IMR-90 (cell line): ENCODE results near the gene SHROOM3. TPM values are rescaled to one million over a fixed set of nuclear protein-coding genes. Genes with fewer than 3 reads are reported as not detected.

ENCODE experiments used
- ATAC-seq: fragments of 200-7000 bp; cut with Tn5 transposase; 2 replicates; pipeline ENCODE4 v1.9.1; 2020; ENCODE audit warnings: low read depth, mild to moderate bottlenecking, moderate library complexity
- BruUV-seq: library from RNA; stranded (reverse); fragments of 400-500 nt; replicated peaks from 2 replicates; lab custom pipeline; 2021; lab: Mats Ljungman, UMichigan
- CTCF ChIA-PET: fragments of 300-600 bp; formaldehyde crosslinking; extraction: SDS; loops from one replicate; lab custom pipeline; 2021; ENCODE audit warnings: antibody characterized with exemption; lab: Yijun Ruan, JAX
- POLR2A ChIA-PET: fragments of 300-600 bp; sonication (Branson Sonifier 250); formaldehyde crosslinking; loops from one replicate; lab custom pipeline; 2022; ENCODE audit warnings: antibody characterized with exemption; ENCODE audit not compliant: unreplicated experiment; lab: Charles Lee
- DNase-seq: peaks from one replicate; pipeline ENCODE4 v3.0.0; 2013
- H2AFZ ChIP-seq: replicated peaks from 2 replicates; pipeline ENCODE3; 2013; ENCODE audit warnings: low read length, mild to moderate bottlenecking; ENCODE audit not compliant: poor library complexity
- H2AK5ac ChIP-seq: 2 replicates; pipeline ENCODE4 v1.6.1; 2013; ENCODE audit warnings: low read depth, low read length, inconsistent platforms
- H2AK9ac ChIP-seq: replicated peaks from 2 replicates; pipeline ENCODE3; 2013; ENCODE audit warnings: mild to moderate bottlenecking, low read depth, low read length, moderate library complexity; ENCODE audit not compliant: poor library complexity
- H2BK120ac ChIP-seq: 2 replicates; pipeline ENCODE4 v1.6.1; 2013; ENCODE audit warnings: low read depth, low read length, inconsistent platforms
- H2BK15ac ChIP-seq: 3 replicates; pipeline ENCODE4 v1.6.1; 2013; ENCODE audit warnings: low read depth, low read length, inconsistent platforms
- H2BK20ac ChIP-seq: 2 replicates; pipeline ENCODE4 v1.6.1; 2013; ENCODE audit warnings: low read depth, mild to moderate bottlenecking, inconsistent platforms, low read length, moderate library complexity
- H2BK5ac ChIP-seq: 2 replicates; pipeline ENCODE4 v1.6.1; 2013; ENCODE audit warnings: mild to moderate bottlenecking, low read depth, low read length, inconsistent platforms; ENCODE audit not compliant: poor library complexity, severe bottlenecking
- H3K14ac ChIP-seq: replicated peaks from 2 replicates; pipeline ENCODE4 v1.6.1; 2013; ENCODE audit warnings: low read depth, low read length, inconsistent platforms
- H3K18ac ChIP-seq: 2 replicates; pipeline ENCODE4 v1.6.1; 2013; ENCODE audit warnings: low read depth, low read length, control low read depth
- H3K23ac ChIP-seq: 2 replicates; pipeline ENCODE4 v1.6.1; 2013; ENCODE audit warnings: low read depth, low read length, inconsistent platforms
- H3K27ac ChIP-seq: 2 replicates; pipeline ENCODE4 v1.5.1; 2013; ENCODE audit warnings: mild to moderate bottlenecking, control low read depth, low read length; ENCODE audit not compliant: insufficient read depth
- H3K27me3 ChIP-seq: 2 replicates; pipeline ENCODE4 v1.6.1; 2013; ENCODE audit warnings: low read length; ENCODE audit not compliant: control insufficient read depth, insufficient read depth
- H3K36me3 ChIP-seq: 2 replicates; pipeline ENCODE4 v1.6.1; 2013; ENCODE audit warnings: low read length, mixed read lengths; ENCODE audit not compliant: control insufficient read depth, insufficient read depth
- H3K4ac ChIP-seq: 2 replicates; pipeline ENCODE4 v1.6.1; 2013; ENCODE audit warnings: low read depth, low read length, inconsistent platforms
- H3K4me1 ChIP-seq: 2 replicates; pipeline ENCODE4 v1.6.1; 2013; ENCODE audit warnings: low read length, mixed read lengths; ENCODE audit not compliant: control insufficient read depth, insufficient read depth
- H3K4me2 ChIP-seq: 2 replicates; pipeline ENCODE4 v1.6.1; 2013; ENCODE audit warnings: low read depth, mild to moderate bottlenecking, control low read depth, low read length, moderate library complexity
- H3K4me3 ChIP-seq: 2 replicates; pipeline ENCODE4 v1.5.1; 2013; ENCODE audit warnings: low read depth, mild to moderate bottlenecking, control low read depth, low read length, moderate library complexity; ENCODE audit not compliant: insufficient read depth
- H3K56ac ChIP-seq: 2 replicates; pipeline ENCODE4 v1.6.1; 2013; ENCODE audit warnings: low read length, inconsistent platforms; ENCODE audit not compliant: insufficient read depth; ENCODE audit errors: extremely low read depth
- H3K79me1 ChIP-seq, 2 experiments: 2 replicates each; pipeline ENCODE4 v1.6.1; 2013; ENCODE audit warnings: low read length in 2 of 2, inconsistent platforms in 1 of 2, low read depth in 1 of 2
- H3K9ac ChIP-seq: 2 replicates; pipeline ENCODE4 v1.6.1; 2013; ENCODE audit warnings: low read depth, low read length, control low read depth
- H3K9me1 ChIP-seq: 2 replicates; pipeline ENCODE4 v1.6.1; 2013; ENCODE audit warnings: low read length, inconsistent platforms; ENCODE audit not compliant: insufficient read depth
- H3K9me3 ChIP-seq: 2 replicates; pipeline ENCODE4 v1.6.1; 2013; ENCODE audit warnings: low read length; ENCODE audit not compliant: control insufficient read depth, insufficient read depth
- H4K20me1 ChIP-seq: 2 replicates; pipeline ENCODE4 v1.6.1; 2013; ENCODE audit warnings: low read length, inconsistent platforms; ENCODE audit not compliant: insufficient read depth
- H4K5ac ChIP-seq: 2 replicates; pipeline ENCODE4 v1.6.1; 2013; ENCODE audit warnings: mild to moderate bottlenecking, low read depth, low read length, control low read depth
- H4K8ac ChIP-seq, 2 experiments: 2 replicates each; pipeline ENCODE4 v1.6.1; 2013; ENCODE audit warnings: low read depth in 2 of 2, low read length in 2 of 2, control low read depth in 1 of 2, inconsistent platforms in 1 of 2
- H4K91ac ChIP-seq: 2 replicates; pipeline ENCODE4 v1.6.1; 2013; ENCODE audit warnings: low read depth, low read length, inconsistent platforms; ENCODE audit not compliant: insufficient read depth
- BHLHE40 ChIP-seq: fragments of 150-350 bp; IDR thresholded peaks from 2 replicates; pipeline ENCODE4 v1.6.1; 2016; ENCODE audit warnings: mild to moderate bottlenecking, low read depth, low read length
- CEBPB ChIP-seq: IDR thresholded peaks from 2 replicates; pipeline ENCODE4 v1.6.1; 2012; ENCODE audit warnings: low read depth, low read length, improper control_type of control experiment
- CHD1 ChIP-seq: IDR thresholded peaks from 2 replicates; pipeline ENCODE4 v1.6.1; 2012; ENCODE audit warnings: low read depth, low read length, improper control_type of control experiment
- CTCF ChIP-seq: conservative IDR thresholded peaks from 2 replicates; pipeline ENCODE4 v1.5.1; 2012; ENCODE audit warnings: mild to moderate bottlenecking, low read depth, low read length, improper control_type of control experiment
- ELK1 ChIP-seq: fragments of 150-350 bp; IDR thresholded peaks from 2 replicates; pipeline ENCODE4 v1.6.1; 2016; ENCODE audit warnings: low read depth, mild to moderate bottlenecking, low read length, moderate library complexity, borderline replicate concordance
- FOS ChIP-seq: fragments of 150-350 bp; IDR thresholded peaks from 2 replicates; pipeline ENCODE4 v1.6.1; 2016; ENCODE audit warnings: low read depth, low read length
- MAFK ChIP-seq: IDR thresholded peaks from 2 replicates; pipeline ENCODE4 v1.6.1; 2012; ENCODE audit warnings: low read depth, low read length, improper control_type of control experiment
- MAZ ChIP-seq: IDR thresholded peaks from 2 replicates; pipeline ENCODE4 v1.6.1; 2012; ENCODE audit warnings: low read depth, mild to moderate bottlenecking, low read length, improper control_type of control experiment, moderate library complexity, borderline replicate concordance
- MXI1 ChIP-seq: IDR thresholded peaks from 2 replicates; pipeline ENCODE4 v1.6.1; 2012; ENCODE audit warnings: low read depth, mild to moderate bottlenecking, low read length, moderate library complexity, borderline replicate concordance
- NFE2L2 ChIP-seq: fragments of 150-350 bp; IDR thresholded peaks from 2 replicates; pipeline ENCODE4 v1.6.1; 2016; ENCODE audit warnings: low read depth, mild to moderate bottlenecking, low read length
- POLR2A ChIP-seq: IDR thresholded peaks from 2 replicates; pipeline ENCODE4 v1.6.1; 2012; ENCODE audit warnings: mild to moderate bottlenecking, low read depth, low read length
- RAD21 ChIP-seq: IDR thresholded peaks from 2 replicates; pipeline ENCODE4 v1.6.1; 2012; ENCODE audit warnings: low read length, improper control_type of control experiment
- RCOR1 ChIP-seq: IDR thresholded peaks from 2 replicates; pipeline ENCODE4 v1.6.1; 2012; ENCODE audit warnings: mild to moderate bottlenecking, low read length, improper control_type of control experiment; ENCODE audit not compliant: insufficient replicate concordance
- RFX5 ChIP-seq: IDR thresholded peaks from 2 replicates; pipeline ENCODE4 v1.8.0; 2012; ENCODE audit warnings: low read depth, mild to moderate bottlenecking, low read length, moderate library complexity
- USF2 ChIP-seq: fragments of 150-350 bp; IDR thresholded peaks from 2 replicates; pipeline ENCODE4 v1.6.1; 2017; ENCODE audit warnings: mild to moderate bottlenecking, antibody characterized with exemption, low read length, low read depth
- WGBS, 2 experiments: methylation state at CpG; one replicate each; pipeline versions ENCODE4 v1.1.5 to v1.1.7; 2013; ENCODE audit warnings: missing lambda C conversion rate in 2 of 2; ENCODE audit not compliant: insufficient read length in 1 of 2; ENCODE audit errors: extremely low coverage in 2 of 2; 5-methylcytosine and 5-hydroxymethylcytosine counted together
- dilution Hi-C: fragments of 300-500 bp; cut with HindIII; formaldehyde crosslinking; loops from one replicate; pipeline ENCODE4 v1.14.3; 2018; ENCODE audit warnings: low sequenced_read_pairs; ENCODE audit not compliant: unreplicated experiment
- in situ Hi-C: fragments of 300-500 bp; cut with MboI; formaldehyde crosslinking; loops from 3 replicates; pipeline ENCODE4 v1.14.3; 2019; ENCODE audit warnings: low sequenced_read_pairs, inconsistent platforms, mixed read lengths
- intact Hi-C: fragments of 100-400 bp; cut with micrococcal nuclease; formaldehyde crosslinking; loops from 2 replicates; pipeline ENCODE4 v1.10.0; 2022
- polyA plus RNA-seq, 3 experiments: library from polyadenylated mRNA; depleted of rRNA; stranded (reverse); fragments of >200 nt; gene quantifications; 2 replicates each; pipeline ENCODE4 v1.2.3, GENCODE V29; 2012; ENCODE audit warnings: low replicate concordance in 1 of 3
- total RNA-seq: library from RNA; depleted of rRNA; stranded (reverse); fragments of >200 nt; gene quantifications from 2 replicates; pipeline ENCODE4 v1.2.3, GENCODE V29; 2012

SHROOM3 gene
- total and polyA plus RNA-seq, 2 of the 4 experiments (the other 2 are of a cell fraction): 10.8 to 19.5 TPM

GRCh38 chr4:76726176-76726575 is 291.1 kb downstream of the SHROOM3 start:
- H3K23ac ChIP-seq: peak overlapping the region; percentile 93; the same call in 1 of the 2 replicates
- peak overlapping the region; percentile 48; the same call in 1 of the 2 replicates for H3K9ac ChIP-seq
- peaks cover 13% of the 10 kb centered on the region for H3K9me1 ChIP-seq
- ATAC-seq: peak; percentile 31; the same call in 1 of the 2 replicates
- H2AFZ ChIP-seq: peak overlapping the region; percentile 14
- peak overlapping the region; percentile 97 for H4K5ac ChIP-seq
- peak overlapping the region; percentile 76 to 90 for H4K8ac ChIP-seq
- peak overlapping the region; percentile 93 for H2AK5ac ChIP-seq
- no peaks in the 10 kb centered on the region for H4K20me1 ChIP-seq
- peak overlapping the region; percentile 39 for H3K18ac ChIP-seq
- H3K4ac ChIP-seq: peak overlapping the region; percentile 88
- H2BK120ac ChIP-seq: peak overlapping the region; percentile 92
- peak; percentile 58 for DNase-seq
- H3K79me1 ChIP-seq: peaks cover 31 to 77% of the 10 kb centered on the region in 2 experiments
- in situ Hi-C loops (no loop called here), intact Hi-C loops (no loop called here), dilution Hi-C loops (no loop called here)
- peaks cover 19% of the 10 kb centered on the region for H3K4me1 ChIP-seq
- no peaks in the 10 kb centered on the region for H3K9me3 ChIP-seq
- BruUV-seq: no TSS peak
- peak overlapping the region; percentile 78; the same call in 1 of the 2 replicates for H3K56ac ChIP-seq
- 40% methylated on average over 1 of the region's 1 CpG; no CpG with 5 or more reads in 1 of the 2 experiments for WGBS, 2 experiments
- H2AK9ac ChIP-seq: no peak overlapping the region
- peak overlapping the region; percentile 61 for H3K27ac ChIP-seq
- ChIA-PET CTCF (no interaction called here), POLR2A (interaction anchor here (0.7 kb wide), 1 partner anchor 18 kb away, joined by 3 read pairs; no protein-coding TSS in a partner anchor)
- TF ChIP-seq MAFK: no peak
- no peak for TF ChIP-seq USF2
- no peak for TF ChIP-seq MXI1
- TF ChIP-seq POLR2A: no peak
- TF ChIP-seq CHD1: no peak
- no peak for TF ChIP-seq ELK1
- no peak for TF ChIP-seq BHLHE40
- no peak for TF ChIP-seq MAZ
- TF ChIP-seq RAD21: no peak
- TF ChIP-seq NFE2L2: no peak
- TF ChIP-seq CEBPB: no peak
- TF ChIP-seq RFX5: no peak
- TF ChIP-seq CTCF: no peak
- TF ChIP-seq FOS: no peak
- TF ChIP-seq RCOR1: no peak
- H3K4me2 ChIP-seq: no peak overlapping the region
- H4K91ac ChIP-seq: peak overlapping the region; percentile 95
- H2BK20ac ChIP-seq: peak overlapping the region; percentile 96
- no peaks in the 10 kb centered on the region for H3K36me3 ChIP-seq
- peak overlapping the region; percentile 85 for H2BK5ac ChIP-seq
- H3K27me3 ChIP-seq: no peaks in the 10 kb centered on the region
- H3K14ac ChIP-seq: peak overlapping the region; percentile 95
- H2BK15ac ChIP-seq: peak overlapping the region; percentile 91
- no peak overlapping the region for H3K4me3 ChIP-seq
